Measurements from ENCODE around the gene NT5DC2.

DNA sequence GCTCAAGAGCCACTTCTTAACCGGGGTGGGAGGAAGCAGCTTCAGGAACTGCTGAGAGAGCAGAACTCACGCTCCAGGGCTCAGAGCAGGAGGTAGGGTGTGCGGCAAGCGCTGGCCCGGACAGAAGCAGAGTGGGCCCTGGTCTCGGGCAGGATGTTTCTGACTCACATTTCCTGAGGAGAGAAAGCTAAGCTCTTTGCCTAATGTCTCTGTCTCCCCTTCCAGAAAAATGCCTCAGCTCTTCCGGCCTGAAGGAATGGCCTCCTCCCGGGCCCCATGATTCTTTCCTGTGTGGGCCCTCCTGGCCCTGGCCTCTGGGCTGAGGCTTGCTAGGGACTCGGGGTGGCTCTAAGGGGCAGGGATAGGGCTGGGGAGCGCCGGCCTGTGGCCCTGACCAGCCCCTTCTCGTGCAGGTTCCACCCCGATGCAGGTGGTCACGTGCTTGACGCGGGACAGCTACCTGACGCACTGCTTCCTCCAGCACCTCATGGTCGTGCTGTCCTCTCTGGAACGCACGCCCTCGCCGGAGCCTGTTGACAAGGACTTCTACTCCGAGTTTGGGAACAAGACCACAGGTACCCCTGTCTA is 42.6 kb downstream of the NT5DC2 start:
- no peak for TF ChIP-seq EZH2 (IDR thresholded peaks at IDR 0.05; ENCODE audit: low read depth)
- TF ChIP-seq, protein P1, sequence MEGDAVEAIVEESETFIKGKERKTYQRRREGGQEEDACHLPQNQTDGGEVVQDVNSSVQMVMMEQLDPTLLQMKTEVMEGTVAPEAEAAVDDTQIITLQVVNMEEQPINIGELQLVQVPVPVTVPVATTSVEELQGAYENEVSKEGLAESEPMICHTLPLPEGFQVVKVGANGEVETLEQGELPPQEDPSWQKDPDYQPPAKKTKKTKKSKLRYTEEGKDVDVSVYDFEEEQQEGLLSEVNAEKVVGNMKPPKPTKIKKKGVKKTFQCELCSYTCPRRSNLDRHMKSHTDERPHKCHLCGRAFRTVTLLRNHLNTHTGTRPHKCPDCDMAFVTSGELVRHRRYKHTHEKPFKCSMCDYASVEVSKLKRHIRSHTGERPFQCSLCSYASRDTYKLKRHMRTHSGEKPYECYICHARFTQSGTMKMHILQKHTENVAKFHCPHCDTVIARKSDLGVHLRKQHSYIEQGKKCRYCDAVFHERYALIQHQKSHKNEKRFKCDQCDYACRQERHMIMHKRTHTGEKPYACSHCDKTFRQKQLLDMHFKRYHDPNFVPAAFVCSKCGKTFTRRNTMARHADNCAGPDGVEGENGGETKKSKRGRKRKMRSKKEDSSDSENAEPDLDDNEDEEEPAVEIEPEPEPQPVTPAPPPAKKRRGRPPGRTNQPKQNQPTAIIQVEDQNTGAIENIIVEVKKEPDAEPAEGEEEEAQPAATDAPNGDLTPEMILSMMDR (conservative IDR thresholded peaks at IDR 0.05): no peak

Data from PC-9 (cell line).